Measurements from ENCODE around the gene PRKG1.

PRKG1 gene

GRCh38 chr10:51072210-51072609 lies 2.1 kb upstream of the PRKG1 start:
- Histone ChIP-seq H3K4me3 (ENCODE audit: insufficient read depth, low read length, poor library complexity, severe bottlenecking) (no peak overlapping the region), H3K4me2 (ENCODE audit: low read depth, low read length, poor library complexity, severe bottlenecking) (no peak overlapping the region), H3F3A (ENCODE audit: insufficient read depth) (no peaks in the 10 kb centered on the region), H3K27ac (ENCODE audit: low read depth, low read length) (no peak overlapping the region), H3K9me2 (replicated peaks; ENCODE audit: insufficient read depth, low read length) (no peaks in the 10 kb centered on the region), H2AFZ (ENCODE audit: low read depth, low read length, severe bottlenecking) (no peak overlapping the region), H3K9me3 (ENCODE audit: insufficient read depth, low read length) (no peaks in the 10 kb centered on the region), H3K36me3 (ENCODE audit: low read length) (no peaks in the 10 kb centered on the region), H3K9ac (ENCODE audit: low read length) (no peak overlapping the region), H3K27me3 (ENCODE audit: low read length) (no peaks in the 10 kb centered on the region), H4K20me1 (ENCODE audit: low read depth, low read length) (no peaks in the 10 kb centered on the region), H3K79me2 (ENCODE audit: insufficient read depth, low read length) (no peaks in the 10 kb centered on the region)
- TF ChIP-seq EZH2phosphoT487 (conservative IDR thresholded peaks at IDR 0.05; ENCODE audit: low read length) = no peak

- Histone ChIP-seq H3K4me3 (ENCODE audit: insufficient read depth, low read length, poor library complexity, severe bottlenecking) (no peak overlapping the region), H3K4me2 (ENCODE audit: low read depth, low read length, poor library complexity, severe bottlenecking) (no peak overlapping the region), H3K27ac (ENCODE audit: low read depth, low read length) (no peak overlapping the region), H3K27me3 (ENCODE audit: low read length) (no peaks in the 10 kb centered on the region), H3K9me2 (replicated peaks; ENCODE audit: insufficient read depth, low read length) (no peaks in the 10 kb centered on the region), H4K20me1 (ENCODE audit: low read depth, low read length) (no peaks in the 10 kb centered on the region), H3K9me3 (ENCODE audit: insufficient read depth, low read length) (no peaks in the 10 kb centered on the region), H3K9ac (ENCODE audit: low read length) (no peak overlapping the region), H2AFZ (ENCODE audit: low read depth, low read length, severe bottlenecking) (no peak overlapping the region), H3F3A (ENCODE audit: insufficient read depth) (no peaks in the 10 kb centered on the region), H3K79me2 (ENCODE audit: insufficient read depth, low read length) (no peaks in the 10 kb centered on the region), H3K36me3 (ENCODE audit: low read length) (no peaks in the 10 kb centered on the region)
- TF ChIP-seq CTCF (IDR thresholded peaks at IDR 0.05; ENCODE audit: insufficient read depth, low read length, poor library complexity, severe bottlenecking) = no peak
- no peak for TF ChIP-seq EZH2phosphoT487 (conservative IDR thresholded peaks at IDR 0.05; ENCODE audit: low read length)
These were observed 1.3 kb upstream of the PRKG1 start for GRCh38 chr10:51072921-51073434.

- no peak for TF ChIP-seq EZH2phosphoT487 (conservative IDR thresholded peaks at IDR 0.05; ENCODE audit: low read length)
- no peak for TF ChIP-seq CTCF (IDR thresholded peaks at IDR 0.05; ENCODE audit: insufficient read depth, low read length, poor library complexity, severe bottlenecking)
- Histone ChIP-seq H4K20me1 (ENCODE audit: low read depth, low read length) (no peaks in the 10 kb centered on the region), H3K4me2 (ENCODE audit: low read depth, low read length, poor library complexity, severe bottlenecking) (no peak overlapping the region), H3K27ac (ENCODE audit: low read depth, low read length) (no peak overlapping the region), H2AFZ (ENCODE audit: low read depth, low read length, severe bottlenecking) (no peak overlapping the region), H3K4me3 (ENCODE audit: insufficient read depth, low read length, poor library complexity, severe bottlenecking) (no peak overlapping the region), H3K79me2 (ENCODE audit: insufficient read depth, low read length) (no peaks in the 10 kb centered on the region), H3K9me2 (replicated peaks; ENCODE audit: insufficient read depth, low read length) (no peaks in the 10 kb centered on the region), H3F3A (ENCODE audit: insufficient read depth) (no peaks in the 10 kb centered on the region), H3K27me3 (ENCODE audit: low read length) (no peaks in the 10 kb centered on the region), H3K9me3 (ENCODE audit: insufficient read depth, low read length) (no peaks in the 10 kb centered on the region), H3K9ac (ENCODE audit: low read length) (no peak overlapping the region), H3K36me3 (ENCODE audit: low read length) (no peaks in the 10 kb centered on the region)
These were observed 642 bp upstream of the PRKG1 start for GRCh38 chr10:51073453-51074237.
